DND-41 (cell line): ENCODE results near the gene SERPINE2.
A peak's percentile ranks its signal among the peaks of the same experiment; 100 is the strongest.

Experiments
- ATAC-seq: fragments of 200-7000 bp; cut with Tn5 transposase; 3 replicates; pipeline ENCODE4 v1.9.1; 2021; ENCODE audit warnings: low read depth; ENCODE audit not compliant: insufficient read depth
- DNase-seq: peaks from one replicate; pipeline ENCODE4 v3.0.0-alpha.2; 2020
- H2AFZ ChIP-seq: 2 replicates; pipeline ENCODE4 v1.6.0; 2012; ENCODE audit warnings: low read depth, low read length
- H3K27ac ChIP-seq: 2 replicates; pipeline ENCODE4 v1.5.1; 2012; ENCODE audit warnings: low read length, inconsistent platforms
- H3K27me3 ChIP-seq: fragments of 200-600 bp; sonication (generic); 2 replicates; pipeline ENCODE4 v1.6.0; 2012; ENCODE audit warnings: low read length, mild to moderate bottlenecking, inconsistent platforms; ENCODE audit not compliant: insufficient read depth, poor library complexity
- H3K36me3 ChIP-seq: 2 replicates; pipeline ENCODE4 v1.5.1; 2012; ENCODE audit warnings: low read length, inconsistent platforms; ENCODE audit not compliant: insufficient read depth
- H3K4me1 ChIP-seq: 2 replicates; pipeline ENCODE4 v1.5.1; 2012; ENCODE audit warnings: mild to moderate bottlenecking, low read length; ENCODE audit not compliant: insufficient read depth
- H3K4me2 ChIP-seq: 2 replicates; pipeline ENCODE4 v1.6.0; 2012; ENCODE audit warnings: mild to moderate bottlenecking, moderate library complexity, low read length, inconsistent platforms; ENCODE audit not compliant: insufficient read depth
- H3K4me3 ChIP-seq, 2 experiments: fragments of 200-600 bp in 1 of 2; shearing (Covaris generic) in 1 of 2; 2 replicates each; pipeline ENCODE4 v1.5.1; 2012 to 2016; ENCODE audit warnings: inconsistent platforms in 2 of 2, low read length in 2 of 2, mild to moderate bottlenecking in 2 of 2, low read depth in 1 of 2, moderate library complexity in 1 of 2
- H3K79me2 ChIP-seq: 2 replicates; pipeline ENCODE4 v1.6.0; 2012; ENCODE audit warnings: low read length, inconsistent platforms; ENCODE audit not compliant: insufficient read depth
- H3K9ac ChIP-seq: 2 replicates; pipeline ENCODE4 v1.6.0; 2012; ENCODE audit warnings: low read depth, mild to moderate bottlenecking, inconsistent platforms, low read length, moderate library complexity
- H3K9me3 ChIP-seq: 2 replicates; pipeline ENCODE4 v1.5.1; 2012; ENCODE audit warnings: low read length, moderate library complexity, mild to moderate bottlenecking, inconsistent platforms; ENCODE audit not compliant: insufficient read depth, severe bottlenecking
- H4K20me1 ChIP-seq: 2 replicates; pipeline ENCODE4 v1.6.0; 2012; ENCODE audit warnings: low read length; ENCODE audit not compliant: insufficient read depth
- EZH2 ChIP-seq: IDR thresholded peaks from 3 replicates; pipeline ENCODE4 v1.6.1; 2012; ENCODE audit warnings: borderline replicate concordance, low read depth, mild to moderate bottlenecking, moderate library complexity, low read length, inconsistent platforms; ENCODE audit not compliant: severe bottlenecking
- TF ChIP-seq, protein P1 (sequence below): IDR thresholded peaks from 2 replicates; pipeline ENCODE4 v1.5.1; 2012; ENCODE audit warnings: borderline replicate concordance, low read length, moderate library complexity, mild to moderate bottlenecking; ENCODE audit not compliant: poor library complexity, severe bottlenecking; ENCODE audit errors: extremely low read depth

SERPINE2 gene

DNA sequence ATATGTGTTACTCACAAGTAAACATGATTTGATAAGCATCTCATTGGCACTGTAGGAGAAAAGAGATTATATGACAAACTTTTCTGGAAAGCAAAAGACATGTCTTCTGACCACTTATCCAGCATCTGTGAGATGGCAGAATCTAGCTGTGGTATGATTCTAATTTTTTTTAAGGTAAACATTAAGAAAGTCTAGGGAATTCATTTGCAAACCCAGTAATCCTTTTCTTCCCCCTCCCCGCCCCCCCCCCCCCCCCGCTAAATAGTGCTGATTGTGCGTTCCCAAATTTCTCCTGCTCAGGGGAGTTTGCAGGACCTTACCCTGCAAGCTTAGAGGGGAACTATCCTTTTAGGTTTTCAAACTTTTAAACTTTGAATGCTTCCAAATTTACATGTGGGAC is 69.8 kb downstream of the SERPINE2 start:
- Histone ChIP-seq H3K4me2 (no peak overlapping the region), H4K20me1 (no peaks in the 10 kb centered on the region), H3K4me3 (no peak overlapping the region), H3K4me1 (no peaks in the 10 kb centered on the region), H3K27ac (no peak overlapping the region), H3K79me2 (0 out of 2 replicates have a peak, but pooled peaks cover under 1% of the 10 kb centered on the region), H3K9me3 (no peaks in the 10 kb centered on the region), H2AFZ (no peak overlapping the region), H3K9ac (no peak overlapping the region), H3K36me3 (peaks cover 33% of the 10 kb centered on the region), H3K27me3 (no peaks in the 10 kb centered on the region)
- no peak for DNase-seq
- ATAC-seq, result no peak
- TF ChIP-seq EZH2, result no peak
- TF ChIP-seq, protein P1, sequence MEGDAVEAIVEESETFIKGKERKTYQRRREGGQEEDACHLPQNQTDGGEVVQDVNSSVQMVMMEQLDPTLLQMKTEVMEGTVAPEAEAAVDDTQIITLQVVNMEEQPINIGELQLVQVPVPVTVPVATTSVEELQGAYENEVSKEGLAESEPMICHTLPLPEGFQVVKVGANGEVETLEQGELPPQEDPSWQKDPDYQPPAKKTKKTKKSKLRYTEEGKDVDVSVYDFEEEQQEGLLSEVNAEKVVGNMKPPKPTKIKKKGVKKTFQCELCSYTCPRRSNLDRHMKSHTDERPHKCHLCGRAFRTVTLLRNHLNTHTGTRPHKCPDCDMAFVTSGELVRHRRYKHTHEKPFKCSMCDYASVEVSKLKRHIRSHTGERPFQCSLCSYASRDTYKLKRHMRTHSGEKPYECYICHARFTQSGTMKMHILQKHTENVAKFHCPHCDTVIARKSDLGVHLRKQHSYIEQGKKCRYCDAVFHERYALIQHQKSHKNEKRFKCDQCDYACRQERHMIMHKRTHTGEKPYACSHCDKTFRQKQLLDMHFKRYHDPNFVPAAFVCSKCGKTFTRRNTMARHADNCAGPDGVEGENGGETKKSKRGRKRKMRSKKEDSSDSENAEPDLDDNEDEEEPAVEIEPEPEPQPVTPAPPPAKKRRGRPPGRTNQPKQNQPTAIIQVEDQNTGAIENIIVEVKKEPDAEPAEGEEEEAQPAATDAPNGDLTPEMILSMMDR, result no peak

DNA sequence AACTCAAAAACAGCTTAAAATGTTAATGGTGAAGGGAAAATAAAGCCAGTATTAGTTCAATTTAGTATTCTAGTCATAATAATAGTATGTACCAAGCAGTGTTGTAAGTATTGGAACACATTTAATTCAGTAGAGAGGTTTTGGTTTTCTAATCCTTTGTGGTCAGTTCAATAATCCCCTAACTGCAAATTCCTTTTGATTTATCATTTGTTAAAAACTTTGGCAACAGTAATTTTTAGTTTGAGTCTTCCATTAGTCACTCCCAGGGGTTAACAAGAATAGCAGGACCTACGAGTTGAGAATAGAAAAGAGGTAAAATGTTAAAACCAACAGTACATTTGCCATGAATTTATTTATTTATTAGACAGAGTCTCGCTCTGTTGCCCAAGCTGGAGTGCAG is 71.1 kb downstream of the SERPINE2 start:
- TF ChIP-seq, protein P1, result no peak
- no peak for TF ChIP-seq EZH2
- H3K27ac ChIP-seq, result no peak overlapping the region
- H3K36me3 ChIP-seq, result peaks cover 40% of the 10 kb centered on the region
- H3K4me2 ChIP-seq, result no peak overlapping the region
- DNase-seq (no peak), ATAC-seq (no peak)
- peaks cover 9% of the 10 kb centered on the region for H3K79me2 ChIP-seq
- H3K9ac ChIP-seq, result no peak overlapping the region
- no peaks in the 10 kb centered on the region for H3K4me1 ChIP-seq
- H2AFZ ChIP-seq, result no peak overlapping the region
- H3K4me3 ChIP-seq, result no peak overlapping the region
- H3K9me3 ChIP-seq, result no peaks in the 10 kb centered on the region
- H3K27me3 ChIP-seq, result no peaks in the 10 kb centered on the region
- H4K20me1 ChIP-seq, result no peaks in the 10 kb centered on the region; the same call in 1 of the 2 replicates

DNA sequence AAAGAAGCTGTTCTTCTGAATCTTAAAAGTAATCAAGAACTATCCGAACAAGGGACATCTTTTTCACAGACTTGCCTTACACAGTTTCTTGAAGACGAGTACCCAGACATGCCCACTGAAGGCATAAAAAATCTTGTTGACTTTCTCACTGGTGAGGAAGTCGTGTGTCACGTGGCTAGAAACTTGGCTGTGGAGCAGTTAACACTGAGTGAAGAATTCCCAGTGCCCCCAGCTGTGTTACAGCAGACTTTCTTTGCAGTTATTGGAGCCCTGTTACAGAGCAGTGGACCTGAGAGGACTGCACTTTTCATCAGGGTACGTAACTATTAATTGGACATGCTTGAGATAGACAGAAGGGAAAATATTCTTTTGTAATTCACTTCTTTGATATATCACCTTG is 79.4 kb downstream of the SERPINE2 start:
- ATAC-seq, result no peak
- H3K9ac ChIP-seq, result no peak overlapping the region

More for the DNA sequence above, 79.4 kb downstream of the SERPINE2 start:
- Histone ChIP-seq H3K36me3 (peaks cover 44% of the 10 kb centered on the region), H3K27me3 (no peaks in the 10 kb centered on the region), H3K27ac (no peak overlapping the region), H3K79me2 (peaks cover 66% of the 10 kb centered on the region), H4K20me1 (peaks cover 20% of the 10 kb centered on the region; the same call in 1 of the 2 replicates), H3K4me3 (peak overlapping the region in 1 of 2 experiments; percentile 39; a peak in 1 of 4 replicates), H3K4me1 (peaks cover 53% of the 10 kb centered on the region), H3K9me3 (no peaks in the 10 kb centered on the region), H2AFZ (no peak overlapping the region), H3K4me2 (peak overlapping the region; percentile 91)
- TF ChIP-seq, protein P1, result no peak
- TF ChIP-seq EZH2, result no peak
- no peak for DNase-seq
